Pons (tissue), 1 donor: ENCODE data around the gene SLC25A34.
A peak's percentile ranks its signal among the peaks of the same experiment; 100 is the strongest.
"Not testable (repeated sequence)": the region's sequence is repeated elsewhere in the genome, so short reads cannot be mapped to it uniquely, and the experiment has no call there.

Experiments
- DNase-seq: peaks from one replicate; pipeline ENCODE4 v3.0.0-alpha.2; 2016; ENCODE audit warnings: low spot score

The SLC25A34 gene

GRCh38 chr1:15736038-15736891 is at the start of gene SLC25A34:
Gene SLC25A34 (plus strand): TSS chr1:15736258. CDS start chr1:15736486, 228 bp downstream.
- no peak for DNase-seq

DNA sequence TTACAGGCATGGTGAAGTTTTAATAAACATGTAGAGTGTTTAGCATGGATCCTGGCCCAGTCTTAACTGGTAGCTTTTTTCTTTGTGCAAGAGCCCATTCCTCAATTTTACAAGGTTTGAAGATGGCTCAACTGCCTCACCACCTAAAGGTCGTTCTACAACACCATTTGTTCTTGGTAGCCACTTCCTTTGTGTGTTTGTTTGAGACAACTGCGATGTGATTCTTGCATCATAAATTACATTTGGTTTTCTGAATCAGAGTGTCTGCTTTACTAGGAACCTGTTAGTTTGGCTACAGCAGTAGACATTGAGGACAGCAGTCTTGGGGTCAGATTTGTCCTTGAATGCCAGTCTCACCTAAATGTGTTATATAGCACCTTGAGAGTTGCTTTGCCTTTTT is 48.6 kb upstream of the SLC25A34 start:
- DNase-seq: no peak

DNA sequence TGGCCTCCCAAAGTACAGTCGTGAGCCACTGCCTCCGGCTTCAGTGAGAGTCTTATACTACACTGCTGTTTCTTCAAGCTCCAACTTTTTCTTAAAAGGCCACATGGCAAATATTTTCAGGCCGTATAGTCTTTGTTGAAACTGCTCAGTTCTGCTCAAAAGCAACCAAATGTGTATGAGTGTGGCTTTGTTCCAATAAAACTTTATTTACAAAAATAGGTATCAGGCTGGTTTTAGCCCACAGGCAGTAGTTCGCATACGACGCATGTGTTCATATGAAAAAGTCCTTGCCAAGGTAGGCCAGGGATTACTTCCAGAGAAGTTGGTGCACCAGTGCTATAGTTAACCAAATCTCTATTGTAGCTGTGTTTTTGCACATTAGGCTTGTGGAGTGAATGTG is 45.7 kb upstream of the SLC25A34 start:
- no peak for DNase-seq

- no peak for DNase-seq
These were observed 44.5 kb upstream of the SLC25A34 start for GRCh38 chr1:15691434-15692032.

GRCh38 chr1:15692121-15692682 is 43.9 kb upstream of the SLC25A34 start:
- no peak for DNase-seq

- no peak for DNase-seq
These were observed 42.7 kb upstream of the SLC25A34 start for GRCh38 chr1:15693371-15693770.

DNA sequence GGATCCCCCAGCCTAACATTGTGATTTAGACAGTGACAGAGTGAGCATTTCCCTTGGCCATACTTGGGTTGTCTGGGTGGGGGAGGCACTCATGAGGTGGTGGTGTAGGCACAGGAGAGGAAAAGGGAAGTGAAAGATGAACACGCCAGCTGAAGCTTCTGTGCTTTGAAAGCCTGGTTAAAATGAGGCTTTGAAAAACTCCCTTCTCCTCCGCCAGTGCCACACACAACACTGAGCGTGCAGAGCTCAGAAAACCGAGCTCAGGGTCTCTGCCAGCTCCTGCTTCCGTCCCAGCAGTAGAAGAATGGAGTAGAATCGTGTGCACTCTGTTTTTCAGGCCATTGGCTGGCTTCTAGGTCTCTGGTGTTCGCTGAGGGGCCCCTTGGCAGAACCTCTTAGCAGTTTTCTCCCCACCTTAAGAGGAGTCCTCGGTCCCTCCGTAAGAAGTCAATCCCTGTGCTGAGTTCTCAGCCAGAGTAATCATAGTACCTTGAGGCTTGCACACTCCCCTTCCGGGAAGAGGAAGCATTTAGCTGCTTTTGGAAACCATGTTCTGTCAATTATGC is 39.0 kb upstream of the SLC25A34 start:
- peak; percentile 76 for DNase-seq

- no peak for DNase-seq
These were observed 37.9 kb upstream of the SLC25A34 start for GRCh38 chr1:15698201-15698600.

DNA sequence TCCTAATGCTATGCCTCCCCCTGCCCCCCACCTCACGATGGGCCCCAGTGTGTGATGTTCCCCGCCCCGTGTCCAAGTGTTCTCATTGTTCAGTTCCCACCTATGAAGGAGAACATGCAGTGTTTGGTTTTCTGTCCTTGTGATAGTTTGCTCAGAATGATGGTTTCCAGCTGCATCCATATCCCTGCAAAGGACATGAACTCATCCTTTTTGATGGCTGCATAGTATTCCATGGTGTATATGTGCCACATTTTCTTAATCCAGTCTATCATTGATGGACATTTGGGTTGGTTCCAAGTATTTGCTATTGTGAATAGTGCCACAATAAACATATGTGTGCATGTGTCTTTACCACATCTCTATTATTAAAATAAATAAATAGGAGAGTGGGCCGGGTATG is 36.7 kb upstream of the SLC25A34 start:
- DNase-seq: not testable (repeated sequence)

DNA sequence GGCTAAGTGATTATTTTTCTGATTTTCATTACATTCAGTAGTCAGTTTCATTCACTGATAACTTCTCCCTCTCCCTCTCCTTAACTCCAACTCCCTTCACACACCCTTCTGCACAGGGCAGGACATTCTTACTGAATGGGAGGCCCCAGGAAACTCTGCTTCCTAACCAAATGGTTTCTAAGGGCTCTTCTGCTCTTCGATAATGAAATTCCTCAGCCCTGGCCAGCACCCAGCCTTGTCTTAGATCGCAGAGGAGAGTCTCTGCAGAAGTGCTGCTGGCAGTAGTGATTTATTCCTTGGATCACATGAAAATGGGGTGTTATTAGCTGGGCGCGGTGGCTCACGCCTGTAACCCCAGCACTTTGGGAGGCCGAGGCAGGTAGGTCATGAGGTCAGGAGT is 35.5 kb upstream of the SLC25A34 start:
- DNase-seq: no peak

DNA sequence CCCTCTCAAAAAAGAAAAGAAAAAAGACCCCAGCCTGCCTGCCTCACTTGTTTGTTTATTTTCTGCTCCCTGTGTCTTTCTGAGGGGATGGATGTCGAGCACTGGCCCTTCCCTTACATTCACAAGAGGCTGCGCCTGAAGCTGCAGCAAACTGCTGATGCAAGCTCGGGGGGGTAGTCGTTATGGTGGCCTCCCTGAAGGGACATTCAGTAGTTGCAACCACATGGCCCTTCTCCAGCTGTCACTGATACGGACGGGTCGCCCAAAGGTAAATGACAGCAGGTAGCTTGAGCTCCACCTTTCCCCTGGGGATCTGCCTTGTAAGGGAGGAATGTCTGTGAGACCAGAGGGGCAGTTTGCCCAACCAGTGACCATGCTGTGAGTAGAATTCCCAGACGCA is 34.3 kb upstream of the SLC25A34 start:
- DNase-seq: no peak

DNA sequence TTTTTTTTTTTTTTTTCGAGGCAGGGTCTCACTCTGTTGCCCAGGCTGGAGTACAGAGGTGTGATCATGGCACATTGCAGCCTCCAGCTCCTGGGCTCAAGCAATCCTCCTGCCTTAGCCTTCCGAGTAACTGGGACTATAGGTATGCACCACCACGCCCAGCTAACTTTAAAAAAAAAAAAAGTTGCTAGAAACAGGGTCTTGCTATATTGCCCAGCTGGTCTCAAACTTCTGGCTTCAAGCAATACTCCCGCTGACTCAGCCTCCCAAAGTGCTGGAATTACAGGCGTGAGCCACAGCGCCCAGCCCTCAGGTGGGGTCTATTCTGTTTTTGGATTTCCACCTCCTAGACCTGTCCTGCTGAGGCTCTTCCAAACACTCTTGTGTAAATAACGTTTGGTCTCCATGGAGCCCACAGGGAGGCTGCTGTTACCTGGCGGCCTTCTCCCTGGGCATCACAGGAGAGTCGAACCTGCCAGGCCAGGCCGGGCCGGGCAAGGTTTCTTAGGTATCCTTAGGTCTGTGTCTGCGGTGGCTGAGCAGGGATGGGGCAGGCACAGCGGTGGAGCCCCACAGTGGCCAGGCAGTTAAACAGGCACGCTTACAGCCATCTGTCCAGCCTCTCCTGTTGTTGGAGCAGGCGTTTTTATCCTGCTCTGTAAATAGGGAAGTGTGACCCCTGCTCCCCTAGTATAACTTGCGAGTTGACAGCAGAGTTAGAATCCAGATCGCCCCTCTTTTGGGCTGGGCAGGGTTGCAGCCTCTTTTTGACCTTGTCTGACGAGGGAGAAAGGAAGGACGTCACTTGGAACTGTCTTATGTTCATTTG is 33.1 kb upstream of the SLC25A34 start:
- DNase-seq: no peak

- DNase-seq: peak; percentile 72
These were observed 32.5 kb upstream of the SLC25A34 start for GRCh38 chr1:15703562-15703961.

DNA sequence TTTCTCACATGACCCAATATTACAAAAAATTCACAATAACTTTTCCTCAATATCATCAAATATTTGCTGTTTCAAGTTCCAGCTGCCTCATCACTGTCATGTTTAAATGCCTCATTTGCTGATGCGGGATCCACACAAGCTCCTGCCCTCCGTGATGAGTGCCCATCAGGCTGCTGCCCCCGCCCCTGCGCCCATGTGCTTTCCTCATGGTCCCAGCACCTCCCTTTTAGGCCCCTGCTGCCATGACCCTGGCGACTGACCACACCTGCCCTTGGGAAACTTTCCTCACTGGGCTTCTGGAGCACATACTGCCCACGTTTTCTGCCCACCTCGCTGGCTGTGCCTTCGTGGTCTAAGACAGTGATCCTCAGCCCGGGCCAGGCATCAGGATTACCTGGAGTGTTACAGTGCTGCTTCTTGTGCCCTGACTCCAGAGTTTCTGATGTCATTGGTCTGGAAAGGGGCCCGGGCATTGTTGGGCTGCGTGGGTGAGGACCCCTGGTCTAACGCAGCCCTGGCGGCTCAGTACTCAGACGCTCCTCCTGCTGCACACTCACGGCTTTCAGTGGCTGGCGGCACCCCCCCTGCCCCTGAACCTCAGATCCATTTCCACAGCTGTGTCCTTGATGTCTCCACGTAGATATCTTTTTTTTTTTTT is 31.4 kb upstream of the SLC25A34 start:
- DNase-seq: no peak

DNA sequence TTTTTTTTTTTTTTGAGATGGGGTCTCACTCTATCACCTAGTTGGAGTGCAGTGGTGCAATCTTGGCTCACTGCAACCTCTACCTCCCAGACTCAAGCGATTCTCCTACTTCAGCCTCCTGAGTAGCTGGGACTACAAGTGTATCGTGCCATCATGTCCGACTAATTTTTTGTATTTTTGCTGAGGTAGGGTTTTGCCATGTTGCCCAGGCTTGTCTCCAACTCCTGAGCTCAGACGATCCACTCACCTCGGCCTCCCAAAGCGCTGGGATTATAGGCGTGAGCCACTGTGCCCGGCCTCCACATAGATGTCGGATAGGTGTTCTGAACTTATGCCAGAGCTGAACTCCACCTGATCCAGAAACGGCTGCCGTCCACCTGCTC is 30.9 kb upstream of the SLC25A34 start:
- DNase-seq: no peak

DNA sequence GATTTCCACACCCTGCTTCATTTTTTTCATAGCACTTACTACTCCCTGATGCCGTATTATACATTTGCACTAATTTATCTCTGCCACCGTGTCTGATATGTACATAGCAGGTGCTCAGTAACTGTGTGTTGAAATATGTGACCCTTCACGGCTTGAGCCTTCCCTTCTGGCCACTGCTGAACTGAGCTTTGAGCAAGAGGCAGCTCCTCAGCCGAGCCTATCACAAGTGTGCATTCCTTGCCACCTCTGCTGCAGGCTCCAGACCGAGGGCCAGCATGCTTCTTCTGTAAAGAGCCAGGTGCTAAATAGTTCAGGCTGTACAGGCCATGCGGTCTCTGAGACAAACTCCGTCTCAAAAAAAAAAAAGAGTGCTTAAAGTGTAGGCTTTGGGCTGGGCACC is 29.3 kb upstream of the SLC25A34 start:
- DNase-seq: no peak

DNA sequence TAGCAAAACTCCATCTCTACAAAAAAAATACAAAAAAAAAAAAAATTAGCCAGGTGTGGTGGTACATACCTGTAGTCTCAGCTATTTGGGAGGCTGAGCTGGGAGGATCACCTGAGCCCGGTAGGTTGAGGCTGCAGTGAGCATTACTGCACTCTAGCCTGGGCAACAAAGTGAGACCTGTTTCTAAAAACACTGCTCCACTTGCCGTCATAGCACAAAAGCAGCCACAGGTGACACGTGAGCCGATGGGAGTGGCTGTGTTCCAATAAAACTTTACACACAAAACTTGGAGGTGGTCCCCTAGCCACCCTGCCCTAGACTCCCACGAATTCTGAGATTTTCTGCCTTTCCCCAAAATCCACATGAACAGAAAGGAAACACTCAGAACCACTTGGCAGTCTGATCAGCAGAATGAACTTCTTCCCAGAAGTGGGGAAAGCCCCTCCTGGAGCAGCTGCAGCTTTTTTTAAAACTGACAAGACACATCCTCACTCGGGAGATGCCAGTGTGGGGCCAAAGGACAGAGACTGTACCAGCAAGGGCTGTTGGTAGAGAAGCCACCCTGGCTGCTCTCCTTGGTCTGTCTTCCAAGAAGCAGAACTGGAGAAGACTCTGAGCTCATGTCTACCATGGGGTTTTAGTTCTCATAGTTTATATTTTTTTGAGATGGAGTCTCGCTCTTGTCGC is 28.7 kb upstream of the SLC25A34 start:
- no peak for DNase-seq

DNA sequence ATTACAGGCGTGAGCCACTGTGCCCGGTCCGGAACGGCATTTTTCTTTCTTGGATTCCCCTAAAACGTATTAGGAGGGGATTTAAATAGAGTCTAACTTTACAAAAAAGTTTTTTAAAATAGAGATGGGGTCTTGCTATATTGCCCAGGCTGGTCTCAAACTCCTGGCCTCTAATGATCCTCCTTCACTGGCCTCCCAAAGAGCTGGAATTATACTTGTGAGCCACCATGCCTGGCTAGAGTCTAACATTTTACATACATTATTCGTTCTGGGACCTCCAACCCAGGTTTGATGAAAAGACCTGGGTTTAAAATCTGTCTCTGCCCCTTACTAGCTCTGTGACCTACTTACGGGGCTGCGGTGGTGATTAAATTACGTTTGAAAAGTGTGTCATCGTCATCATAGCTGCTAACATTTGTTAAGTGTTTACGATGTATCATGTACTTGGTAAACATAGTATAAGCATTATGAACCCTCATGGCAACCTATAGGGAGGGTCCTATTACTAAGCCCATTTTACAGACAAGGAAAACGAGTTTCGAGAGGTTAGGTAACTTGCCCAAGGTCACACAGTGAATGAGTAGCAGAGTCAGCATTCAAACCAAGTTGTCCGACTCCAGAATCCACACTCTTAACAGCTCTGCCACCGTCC is 27.4 kb upstream of the SLC25A34 start:
- no peak for DNase-seq

GRCh38 chr1:15709226-15709625 is 26.8 kb upstream of the SLC25A34 start:
- DNase-seq: no peak

DNA sequence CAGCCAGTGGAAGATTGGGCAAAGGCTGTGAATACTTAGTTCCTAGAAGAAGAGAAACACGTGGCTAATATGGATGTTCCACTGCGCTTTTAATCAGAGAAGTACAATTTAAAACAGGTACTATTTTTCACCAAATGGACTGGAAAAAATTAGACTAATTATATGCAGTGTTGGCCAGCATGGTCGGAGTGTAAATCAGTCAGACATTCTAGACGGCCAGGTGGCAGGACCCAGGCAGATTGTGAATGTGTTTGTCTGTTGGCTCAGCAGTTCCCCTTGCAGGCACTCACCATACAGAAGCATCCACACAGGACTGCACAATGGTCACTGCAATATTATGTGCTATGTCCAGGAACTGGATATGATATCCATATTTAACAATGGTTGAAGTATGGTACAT is 23.9 kb upstream of the SLC25A34 start:
- peak; percentile 12 for DNase-seq
